ENCODE data around the gene DSCAM.

DSCAM gene

DNA sequence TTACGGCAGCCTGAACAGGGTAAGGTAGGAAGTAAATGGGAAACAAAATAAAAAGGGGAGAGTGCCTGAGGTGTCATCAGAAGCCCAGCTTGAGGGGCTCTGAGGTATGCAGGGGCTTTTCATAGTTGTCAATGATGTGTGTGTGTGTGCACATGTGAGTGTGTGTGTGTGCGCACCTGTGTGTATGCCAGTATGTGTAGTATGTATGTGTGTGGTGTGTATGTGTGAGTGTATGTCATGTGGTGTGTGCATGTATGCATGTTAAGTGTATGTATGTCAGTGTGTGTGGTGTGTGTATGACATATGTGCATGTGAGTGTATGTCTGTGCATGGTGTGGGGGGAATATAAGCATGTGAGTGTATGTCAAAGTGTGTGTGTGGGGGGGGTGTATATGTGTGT, 184.1 kb downstream of the DSCAM start:
- Histone ChIP-seq H3K56ac (ENCODE audit: low read length) (no peak overlapping the region), H2AK5ac (ENCODE audit: low read length) (no peak overlapping the region), H3K18ac (ENCODE audit: low read length) (no peak overlapping the region), H2BK120ac (ENCODE audit: low read depth, low read length) (no peak overlapping the region), H3K27me3 (ENCODE audit: insufficient read depth, low read length, poor library complexity) (no peaks in the 10 kb centered on the region), H3K4ac (ENCODE audit: low read depth, low read length) (no peak overlapping the region), H3K27ac (ENCODE audit: low read depth, low read length) (no peak overlapping the region), H3K79me2 (ENCODE audit: control insufficient read depth, insufficient read depth, low read length) (no peaks in the 10 kb centered on the region), H3K23ac (ENCODE audit: low read length) (no peak overlapping the region), H3K9ac (ENCODE audit: low read length) (no peak overlapping the region), H3K4me2 (ENCODE audit: low read length) (no peak overlapping the region), H3K4me3 (ENCODE audit: low read length) (no peak overlapping the region), H4K8ac (ENCODE audit: low read depth, low read length) (no peak overlapping the region), H3K4me1 (ENCODE audit: control insufficient read depth, low read depth, low read length) (peaks cover 5% of the 10 kb centered on the region), H2BK5ac (ENCODE audit: low read length) (no peak overlapping the region), H4K5ac (ENCODE audit: low read length) (no peak overlapping the region), H2BK15ac (replicated peaks; ENCODE audit: low read depth) (no peak overlapping the region), H3K79me1 (ENCODE audit: low read length) (no peaks in the 10 kb centered on the region), H3K36me3 (ENCODE audit: control insufficient read depth, insufficient read depth, low read length) (no peaks in the 10 kb centered on the region)
- no CpG with 5 or more reads among the region's 2 CpGs for WGBS (ENCODE audit: extremely low coverage, insufficient coverage, low lambda C conversion rate)
- DNase-seq = no peak

- H3K9ac ChIP-seq (ENCODE audit: low read length) = no peak overlapping the region
- no peak overlapping the region for H4K5ac ChIP-seq (ENCODE audit: low read length)
- H4K8ac ChIP-seq (ENCODE audit: low read depth, low read length) = no peak overlapping the region
- no peak overlapping the region for H3K27ac ChIP-seq (ENCODE audit: low read depth, low read length)
- H3K4me1 ChIP-seq (ENCODE audit: control insufficient read depth, low read depth, low read length) = peaks cover 5% of the 10 kb centered on the region
- no peaks in the 10 kb centered on the region for H3K36me3 ChIP-seq (ENCODE audit: control insufficient read depth, insufficient read depth, low read length)
- no peak overlapping the region for H2BK120ac ChIP-seq (ENCODE audit: low read depth, low read length)
- H3K27me3 ChIP-seq (ENCODE audit: insufficient read depth, low read length, poor library complexity) = no peaks in the 10 kb centered on the region
- no peaks in the 10 kb centered on the region for H3K79me1 ChIP-seq (ENCODE audit: low read length)
- H3K79me2 ChIP-seq (ENCODE audit: control insufficient read depth, insufficient read depth, low read length) = no peaks in the 10 kb centered on the region
- no peak overlapping the region for H3K4me2 ChIP-seq (ENCODE audit: low read length)
- no CpG with 5 or more reads among the region's 3 CpGs for WGBS (ENCODE audit: extremely low coverage, insufficient coverage, low lambda C conversion rate)
- no peak overlapping the region for H3K56ac ChIP-seq (ENCODE audit: low read length)
- H2BK5ac ChIP-seq (ENCODE audit: low read length) = no peak overlapping the region
- H2BK15ac ChIP-seq (replicated peaks; ENCODE audit: low read depth) = no peak overlapping the region
- H3K18ac ChIP-seq (ENCODE audit: low read length) = no peak overlapping the region
- no peak overlapping the region for H3K23ac ChIP-seq (ENCODE audit: low read length)
- DNase-seq = peak; percentile 61
- no peak overlapping the region for H2AK5ac ChIP-seq (ENCODE audit: low read length)
- no peak overlapping the region for H3K4ac ChIP-seq (ENCODE audit: low read depth, low read length)
- H3K4me3 ChIP-seq (ENCODE audit: low read length) = no peak overlapping the region
Observed at GRCh38 chr21:40660461-40660860, 186.5 kb downstream of the DSCAM start.

GRCh38 chr21:40658311-40658710, 188.6 kb downstream of the DSCAM start:
- Histone ChIP-seq H3K4me1 (ENCODE audit: control insufficient read depth, low read depth, low read length) (peaks cover 5% of the 10 kb centered on the region), H4K8ac (ENCODE audit: low read depth, low read length) (no peak overlapping the region), H3K27me3 (ENCODE audit: insufficient read depth, low read length, poor library complexity) (no peaks in the 10 kb centered on the region), H3K23ac (ENCODE audit: low read length) (no peak overlapping the region), H3K18ac (ENCODE audit: low read length) (no peak overlapping the region), H3K79me2 (ENCODE audit: control insufficient read depth, insufficient read depth, low read length) (no peaks in the 10 kb centered on the region), H3K27ac (ENCODE audit: low read depth, low read length) (no peak overlapping the region), H3K79me1 (ENCODE audit: low read length) (no peaks in the 10 kb centered on the region), H2BK120ac (ENCODE audit: low read depth, low read length) (no peak overlapping the region), H3K9ac (ENCODE audit: low read length) (no peak overlapping the region), H3K4me2 (ENCODE audit: low read length) (no peak overlapping the region), H3K4me3 (ENCODE audit: low read length) (no peak overlapping the region), H2AK5ac (ENCODE audit: low read length) (no peak overlapping the region), H3K4ac (ENCODE audit: low read depth, low read length) (no peak overlapping the region), H2BK15ac (replicated peaks; ENCODE audit: low read depth) (no peak overlapping the region), H2BK5ac (ENCODE audit: low read length) (no peak overlapping the region), H3K56ac (ENCODE audit: low read length) (no peak overlapping the region), H4K5ac (ENCODE audit: low read length) (no peak overlapping the region), H3K36me3 (ENCODE audit: control insufficient read depth, insufficient read depth, low read length) (no peaks in the 10 kb centered on the region)
- no CpG with 5 or more reads among the region's 3 CpGs for WGBS (ENCODE audit: extremely low coverage, insufficient coverage, low lambda C conversion rate)
- no peak for DNase-seq

GRCh38 chr21:40652436-40652835, 194.5 kb downstream of the DSCAM start:
- no peaks in the 10 kb centered on the region for H3K36me3 ChIP-seq (ENCODE audit: control insufficient read depth, insufficient read depth, low read length)
- H3K27me3 ChIP-seq (ENCODE audit: insufficient read depth, low read length, poor library complexity) = no peaks in the 10 kb centered on the region
- H3K18ac ChIP-seq (ENCODE audit: low read length) = no peak overlapping the region
- H3K79me2 ChIP-seq (ENCODE audit: control insufficient read depth, insufficient read depth, low read length) = no peaks in the 10 kb centered on the region
- peak; percentile 12 for DNase-seq
- no peak overlapping the region for H3K4me3 ChIP-seq (ENCODE audit: low read length)
- H4K5ac ChIP-seq (ENCODE audit: low read length) = no peak overlapping the region
- H3K79me1 ChIP-seq (ENCODE audit: low read length) = no peaks in the 10 kb centered on the region
- H3K9ac ChIP-seq (ENCODE audit: low read length) = no peak overlapping the region
- H3K4me2 ChIP-seq (ENCODE audit: low read length) = no peak overlapping the region
- H2BK5ac ChIP-seq (ENCODE audit: low read length) = no peak overlapping the region
- H3K27ac ChIP-seq (ENCODE audit: low read depth, low read length) = no peak overlapping the region
- no peak overlapping the region for H2BK15ac ChIP-seq (replicated peaks; ENCODE audit: low read depth)
- H3K23ac ChIP-seq (ENCODE audit: low read length) = no peak overlapping the region
- H4K8ac ChIP-seq (ENCODE audit: low read depth, low read length) = no peak overlapping the region
- no peak overlapping the region for H2BK120ac ChIP-seq (ENCODE audit: low read depth, low read length)
- no CpG with 5 or more reads among the region's 2 CpGs for WGBS (ENCODE audit: extremely low coverage, insufficient coverage, low lambda C conversion rate)
- H3K56ac ChIP-seq (ENCODE audit: low read length) = no peak overlapping the region
- no peaks in the 10 kb centered on the region for H3K4me1 ChIP-seq (ENCODE audit: control insufficient read depth, low read depth, low read length)
- H3K4ac ChIP-seq (ENCODE audit: low read depth, low read length) = no peak overlapping the region
- no peak overlapping the region for H2AK5ac ChIP-seq (ENCODE audit: low read length)

DNA sequence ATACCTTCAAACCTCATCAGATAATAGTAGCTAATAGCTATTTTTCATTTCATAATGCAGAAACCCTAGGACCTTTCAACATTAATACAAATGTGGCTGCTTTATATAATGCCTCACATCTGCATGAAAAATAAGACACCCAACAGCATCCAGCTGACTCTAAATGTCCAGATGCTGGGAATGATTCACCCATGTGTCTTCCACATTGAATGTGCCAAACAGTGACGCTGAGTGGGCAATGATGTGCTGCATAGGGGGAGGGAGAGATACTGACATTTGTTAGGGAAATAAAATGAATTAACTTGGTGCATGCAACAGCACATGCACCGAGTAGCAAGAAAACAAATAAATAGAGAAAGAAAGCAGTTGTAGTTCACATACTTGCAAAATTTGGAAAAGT, 199.3 kb downstream of the DSCAM start:
- no peaks in the 10 kb centered on the region for H3K79me1 ChIP-seq (ENCODE audit: low read length)
- WGBS (ENCODE audit: extremely low coverage, insufficient coverage, low lambda C conversion rate) = no CpG with 5 or more reads among the region's 2 CpGs
- H4K8ac ChIP-seq (ENCODE audit: low read depth, low read length) = no peak overlapping the region
- no peak overlapping the region for H3K27ac ChIP-seq (ENCODE audit: low read depth, low read length)
- no peak overlapping the region for H3K18ac ChIP-seq (ENCODE audit: low read length)
- H3K23ac ChIP-seq (ENCODE audit: low read length) = no peak overlapping the region
- H3K4ac ChIP-seq (ENCODE audit: low read depth, low read length) = no peak overlapping the region
- H3K4me1 ChIP-seq (ENCODE audit: control insufficient read depth, low read depth, low read length) = no peaks in the 10 kb centered on the region
- H2BK5ac ChIP-seq (ENCODE audit: low read length) = no peak overlapping the region
- no peaks in the 10 kb centered on the region for H3K36me3 ChIP-seq (ENCODE audit: control insufficient read depth, insufficient read depth, low read length)
- H2AK5ac ChIP-seq (ENCODE audit: low read length) = no peak overlapping the region
- H3K79me2 ChIP-seq (ENCODE audit: control insufficient read depth, insufficient read depth, low read length) = no peaks in the 10 kb centered on the region
- no peak overlapping the region for H4K5ac ChIP-seq (ENCODE audit: low read length)
- no peak for DNase-seq
- no peak overlapping the region for H3K4me3 ChIP-seq (ENCODE audit: low read length)
- no peak overlapping the region for H2BK120ac ChIP-seq (ENCODE audit: low read depth, low read length)
- H2BK15ac ChIP-seq (replicated peaks; ENCODE audit: low read depth) = no peak overlapping the region
- H3K56ac ChIP-seq (ENCODE audit: low read length) = no peak overlapping the region
- H3K4me2 ChIP-seq (ENCODE audit: low read length) = no peak overlapping the region
- no peak overlapping the region for H3K9ac ChIP-seq (ENCODE audit: low read length)
- no peaks in the 10 kb centered on the region for H3K27me3 ChIP-seq (ENCODE audit: insufficient read depth, low read length, poor library complexity)

DNA sequence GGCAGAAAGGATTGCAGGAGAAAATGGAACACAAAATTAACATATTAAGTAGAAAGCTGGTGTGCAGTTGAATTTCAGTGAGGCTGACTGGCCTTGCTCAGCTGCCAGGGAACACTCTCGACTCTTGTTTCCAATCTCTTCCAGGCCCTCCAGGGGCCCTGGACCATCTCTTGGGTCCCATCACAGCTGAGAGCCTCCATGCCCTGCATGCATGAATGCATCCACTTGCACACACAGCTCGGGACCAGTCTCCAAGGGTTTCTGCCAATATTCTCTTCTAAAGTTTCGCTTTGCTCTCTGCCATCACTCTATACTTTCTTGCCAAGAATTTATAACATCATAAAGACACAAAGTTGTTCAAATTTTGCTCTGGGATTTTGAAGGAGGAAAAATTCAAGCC, 200.3 kb downstream of the DSCAM start:
- H3K23ac ChIP-seq (ENCODE audit: low read length) = no peak overlapping the region
- H3K4me1 ChIP-seq (ENCODE audit: control insufficient read depth, low read depth, low read length) = no peaks in the 10 kb centered on the region
- H3K27ac ChIP-seq (ENCODE audit: low read depth, low read length) = no peak overlapping the region
- WGBS (ENCODE audit: extremely low coverage, insufficient coverage, low lambda C conversion rate) = no CpG with 5 or more reads among the region's 3 CpGs
- H3K56ac ChIP-seq (ENCODE audit: low read length) = no peak overlapping the region
- H3K9ac ChIP-seq (ENCODE audit: low read length) = no peak overlapping the region
- no peaks in the 10 kb centered on the region for H3K79me2 ChIP-seq (ENCODE audit: control insufficient read depth, insufficient read depth, low read length)
- no peaks in the 10 kb centered on the region for H3K36me3 ChIP-seq (ENCODE audit: control insufficient read depth, insufficient read depth, low read length)
- H2BK120ac ChIP-seq (ENCODE audit: low read depth, low read length) = no peak overlapping the region
- H3K18ac ChIP-seq (ENCODE audit: low read length) = no peak overlapping the region
- no peak overlapping the region for H3K4me2 ChIP-seq (ENCODE audit: low read length)
- H4K5ac ChIP-seq (ENCODE audit: low read length) = no peak overlapping the region
- H3K4ac ChIP-seq (ENCODE audit: low read depth, low read length) = no peak overlapping the region
- no peak overlapping the region for H2AK5ac ChIP-seq (ENCODE audit: low read length)
- no peak overlapping the region for H2BK5ac ChIP-seq (ENCODE audit: low read length)
- H3K27me3 ChIP-seq (ENCODE audit: insufficient read depth, low read length, poor library complexity) = no peaks in the 10 kb centered on the region
- no peak overlapping the region for H2BK15ac ChIP-seq (replicated peaks; ENCODE audit: low read depth)
- no peaks in the 10 kb centered on the region for H3K79me1 ChIP-seq (ENCODE audit: low read length)
- H3K4me3 ChIP-seq (ENCODE audit: low read length) = no peak overlapping the region
- no peak overlapping the region for H4K8ac ChIP-seq (ENCODE audit: low read depth, low read length)
- no peak for DNase-seq
